Lower leg skin (tissue), 4 donors: Measurements from ENCODE around the gene AP1G2. TPM values are rescaled to one million over a fixed set of nuclear protein-coding genes. Genes with fewer than 3 reads are reported as not detected.
A peak's percentile ranks its signal among the peaks of the same experiment; 100 is the strongest.

ENCODE experiments used
- DNase-seq, 2 donors: peaks; one replicate each; pipeline ENCODE4 v3.0.0-alpha.2; 2019; ENCODE audit warnings: low spot score in 2 of 2
- H3K4me3 ChIP-seq: fragments of 200-600 bp; sonication (generic); 2 replicates; pipeline ENCODE4 v1.5.1; 2017; ENCODE audit warnings: mild to moderate bottlenecking, low read depth; ENCODE audit not compliant: poor library complexity, severe bottlenecking
- CTCF ChIP-seq, 3 donors: fragments of 450-650 bp; IDR thresholded peaks; one replicate each; pipeline ENCODE4 v1.5.1; 2016; ENCODE audit warnings: antibody characterized with exemption in 3 of 3, mild to moderate bottlenecking in 3 of 3, moderate library complexity in 2 of 3
- POLR2A ChIP-seq, 2 donors: fragments of 450-650 bp; IDR thresholded peaks; one replicate each; pipeline ENCODE4 v1.6.1; 2016 to 2017; ENCODE audit warnings: antibody characterized with exemption in 2 of 2, mild to moderate bottlenecking in 1 of 2, moderate library complexity in 1 of 2
- WGBS, 2 donors: methylation state at CpG; one replicate each; pipeline ENCODE4 v1.1.5; 2018; 5-methylcytosine and 5-hydroxymethylcytosine counted together
- intact Hi-C: fragments of 100-400 bp; cut with DNase I; formaldehyde crosslinking; loops from one replicate; pipeline ENCODE4 v1.15.0; 2023; ENCODE audit warnings: low total_unique reads
- total RNA-seq, 4 donors: library from RNA; depleted of rRNA; stranded (reverse); fragments of >200 nt; gene quantifications; one replicate each; pipeline ENCODE4 v1.1.0, GENCODE V29; 2016

AP1G2 gene
- total RNA-seq, 4 donors from 2014 or later = 113 to 206 (median 141) TPM

- 87 to 88% methylated on average over 22 of the region's 23 CpGs for WGBS, 2 donors
- TF ChIP-seq POLR2A (IDR thresholded peaks at IDR 0.05) = no peak
- TF ChIP-seq CTCF (IDR thresholded peaks at IDR 0.05) = no peak
- DNase-seq = peak in 1 of 2 donors; percentile 80
- H3K4me3 ChIP-seq = no peak overlapping the region
- intact Hi-C loops = no loop called here
Observed at GRCh38 chr14:23570806-23571483, 3.4 kb upstream of the AP1G2 start.

GRCh38 chr14:23569443-23570151 lies 2.0 kb upstream of the AP1G2 start:
- no peak overlapping the region for H3K4me3 ChIP-seq
- no peak for TF ChIP-seq CTCF (IDR thresholded peaks at IDR 0.05)
- no peak for TF ChIP-seq POLR2A (IDR thresholded peaks at IDR 0.05)
- DNase-seq = peak in 1 of 2 donors; percentile 83
- 49 to 53% methylated on average over 7 of the region's 7 CpGs for WGBS, 2 donors
- intact Hi-C loops = no loop called here

- peak in 1 of 2 donors; percentile 83 for DNase-seq
- 54 to 61% methylated on average over 6 of the region's 6 CpGs for WGBS, 2 donors
- H3K4me3 ChIP-seq = no peak overlapping the region
- TF ChIP-seq POLR2A (IDR thresholded peaks at IDR 0.05) = no peak
- no peak for TF ChIP-seq CTCF (IDR thresholded peaks at IDR 0.05)
- intact Hi-C loops = no loop called here
Observed at GRCh38 chr14:23568600-23569331, 1.2 kb upstream of the AP1G2 start.

GRCh38 chr14:23568021-23568599 lies 519 bp upstream of the AP1G2 start:
- TF ChIP-seq POLR2A (IDR thresholded peaks at IDR 0.05) (no peak), CTCF (IDR thresholded peaks at IDR 0.05) (no peak)
- intact Hi-C loops = no loop called here
- no peak overlapping the region for H3K4me3 ChIP-seq
- peak in 1 of 2 donors; percentile 80 for DNase-seq
- 59 to 73% methylated on average over 2 of the region's 2 CpGs for WGBS, 2 donors

GRCh38 chr14:23566778-23567185 lies 809 bp downstream of the AP1G2 start:
- DNase-seq = no peak
- peak overlapping the region; percentile 46 for H3K4me3 ChIP-seq
- intact Hi-C loops = no loop called here
- no peak for TF ChIP-seq CTCF (IDR thresholded peaks at IDR 0.05)
- no peak for TF ChIP-seq POLR2A (IDR thresholded peaks at IDR 0.05)
- 11 to 12% methylated on average over 5 of the region's 5 CpGs for WGBS, 2 donors
